Osteocyte (in vitro differentiated cells): ENCODE measurements around the gene CALM1. TPM values are rescaled to one million over a fixed set of nuclear protein-coding genes. Genes with fewer than 3 reads are reported as not detected.

Source experiments
- DNase-seq: peaks from one replicate; pipeline ENCODE4 v3.0.0; 2021; ENCODE audit warnings: mixed read lengths; ENCODE audit not compliant: unreplicated experiment; ENCODE audit errors: extremely low spot score
- H3K27ac Mint-ChIP-seq: one replicate; pipeline ENCODE4 v1.8.0; 2021; ENCODE audit warnings: mild to moderate bottlenecking, mixed read lengths; ENCODE audit not compliant: unreplicated experiment
- H3K27me3 Mint-ChIP-seq: one replicate; pipeline ENCODE4 v1.8.0; 2021; ENCODE audit warnings: mixed read lengths; ENCODE audit not compliant: unreplicated experiment
- H3K36me3 Mint-ChIP-seq: one replicate; pipeline ENCODE4 v1.8.0; 2021; ENCODE audit warnings: mixed read lengths; ENCODE audit not compliant: unreplicated experiment
- H3K4me1 Mint-ChIP-seq: one replicate; pipeline ENCODE4 v1.8.0; 2021; ENCODE audit warnings: mixed read lengths; ENCODE audit not compliant: unreplicated experiment
- H3K4me3 Mint-ChIP-seq: one replicate; pipeline ENCODE4 v1.8.0; 2021; ENCODE audit warnings: mild to moderate bottlenecking, moderate library complexity, mixed read lengths; ENCODE audit not compliant: unreplicated experiment
- H3K9me3 Mint-ChIP-seq: one replicate; pipeline ENCODE4 v1.8.0; 2021; ENCODE audit warnings: mixed read lengths; ENCODE audit not compliant: unreplicated experiment
- total RNA-seq: library from RNA; stranded (reverse); gene quantifications from 2 replicates; pipeline ENCODE4 v1.2.1, GENCODE V29; 2021
- TF ChIP-seq, protein P1 (sequence below): fragments of 200-600 bp; sonication (generic); IDR thresholded peaks from 2 replicates; pipeline ENCODE4 v1.5.0; 2021; ENCODE audit warnings: antibody characterized with exemption, mild to moderate bottlenecking, moderate library complexity

Gene CALM1
- total RNA-seq, 1 donor from 2014 or later, result 199 TPM

- Mint-ChIP-seq H3K4me1 (peaks cover 29% of the 10 kb centered on the region), H3K27me3 (no peaks in the 10 kb centered on the region), H3K27ac (peak overlapping the region; percentile 89), H3K4me3 (peak overlapping the region; percentile 87), H3K36me3 (peaks cover 29% of the 10 kb centered on the region), H3K9me3 (no peaks in the 10 kb centered on the region)
- TF ChIP-seq, protein P1, sequence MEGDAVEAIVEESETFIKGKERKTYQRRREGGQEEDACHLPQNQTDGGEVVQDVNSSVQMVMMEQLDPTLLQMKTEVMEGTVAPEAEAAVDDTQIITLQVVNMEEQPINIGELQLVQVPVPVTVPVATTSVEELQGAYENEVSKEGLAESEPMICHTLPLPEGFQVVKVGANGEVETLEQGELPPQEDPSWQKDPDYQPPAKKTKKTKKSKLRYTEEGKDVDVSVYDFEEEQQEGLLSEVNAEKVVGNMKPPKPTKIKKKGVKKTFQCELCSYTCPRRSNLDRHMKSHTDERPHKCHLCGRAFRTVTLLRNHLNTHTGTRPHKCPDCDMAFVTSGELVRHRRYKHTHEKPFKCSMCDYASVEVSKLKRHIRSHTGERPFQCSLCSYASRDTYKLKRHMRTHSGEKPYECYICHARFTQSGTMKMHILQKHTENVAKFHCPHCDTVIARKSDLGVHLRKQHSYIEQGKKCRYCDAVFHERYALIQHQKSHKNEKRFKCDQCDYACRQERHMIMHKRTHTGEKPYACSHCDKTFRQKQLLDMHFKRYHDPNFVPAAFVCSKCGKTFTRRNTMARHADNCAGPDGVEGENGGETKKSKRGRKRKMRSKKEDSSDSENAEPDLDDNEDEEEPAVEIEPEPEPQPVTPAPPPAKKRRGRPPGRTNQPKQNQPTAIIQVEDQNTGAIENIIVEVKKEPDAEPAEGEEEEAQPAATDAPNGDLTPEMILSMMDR, result no peak
- no peak for DNase-seq
These were observed 1.5 kb downstream of the CALM1 start for GRCh38 chr14:90398315-90398839.

GRCh38 chr14:90398841-90399540, 2.2 kb downstream of the CALM1 start:
- H3K36me3 Mint-ChIP-seq, result peaks cover 35% of the 10 kb centered on the region
- TF ChIP-seq, protein P1, result no peak
- no peak for DNase-seq
- H3K27me3 Mint-ChIP-seq, result no peaks in the 10 kb centered on the region
- H3K9me3 Mint-ChIP-seq, result no peaks in the 10 kb centered on the region
- peak overlapping the region; percentile 89 for H3K27ac Mint-ChIP-seq
- H3K4me3 Mint-ChIP-seq, result peak overlapping the region; percentile 87
- peaks cover 29% of the 10 kb centered on the region for H3K4me1 Mint-ChIP-seq

- peak; percentile 95 for DNase-seq
- TF ChIP-seq, protein P1, result peak; percentile 100
- Mint-ChIP-seq H3K4me3 (peak overlapping the region; percentile 87), H3K27me3 (no peaks in the 10 kb centered on the region), H3K4me1 (peaks cover 29% of the 10 kb centered on the region), H3K36me3 (peaks cover 41% of the 10 kb centered on the region), H3K27ac (peak overlapping the region; percentile 89), H3K9me3 (no peaks in the 10 kb centered on the region)
These were observed 3.0 kb downstream of the CALM1 start for GRCh38 chr14:90399541-90400444.

GRCh38 chr14:90400904-90401561, 4.2 kb downstream of the CALM1 start:
- Mint-ChIP-seq H3K27ac (no peak overlapping the region), H3K27me3 (no peaks in the 10 kb centered on the region), H3K4me1 (peaks cover 30% of the 10 kb centered on the region), H3K36me3 (peaks cover 52% of the 10 kb centered on the region), H3K4me3 (no peak overlapping the region), H3K9me3 (no peaks in the 10 kb centered on the region)
- TF ChIP-seq, protein P1, result no peak
- no peak for DNase-seq
